ENCODE results near the gene RNF217. TPM values are rescaled to one million over a fixed set of nuclear protein-coding genes. Genes with fewer than 3 reads are reported as not detected.

RNF217 gene
- total RNA-seq, 3 donors from 2014 or later (not counting 1 experiment from before 2014, with no cell fraction given) = 3.3 to 9.5 (median 4.4) TPM

- Mint-ChIP-seq H3K27ac (no peak overlapping the region), H3K4me1 (no peaks in the 10 kb centered on the region), H3K9me3 (peaks cover 0 to 2% of the 10 kb centered on the region in 2 donors), H3K27me3 (ENCODE audit: low read depth in 2 of 2) (no peaks in the 10 kb centered on the region), H3K36me3 (no peaks in the 10 kb centered on the region), H3K4me3 (no peak overlapping the region)
- 43% methylated on average over 3 of the region's 3 CpGs for WGBS (ENCODE audit: insufficient coverage)
- Histone ChIP-seq H3K4me1 (ENCODE audit: control insufficient read depth, insufficient read depth, low read length) (no peaks in the 10 kb centered on the region), H3K27me3 (ENCODE audit: control insufficient read depth, insufficient read depth, low read length) (no peaks in the 10 kb centered on the region), H3K36me3 (ENCODE audit: control insufficient read depth, insufficient read depth, low read length) (no peaks in the 10 kb centered on the region), H3K27ac (ENCODE audit: low read length) (no peak overlapping the region), H3K4me3 (ENCODE audit: low read length) (no peak overlapping the region), H3K9me3 (ENCODE audit: control insufficient read depth, insufficient read depth, low read length) (no peaks in the 10 kb centered on the region)
- intact Hi-C loops (cut with micrococcal nuclease) = no loop called here
- no peak for ATAC-seq
- no peak for TF ChIP-seq CTCF (IDR thresholded peaks at IDR 0.05)
- no peak for DNase-seq
These were observed 46.0 kb downstream of the RNF217 start for GRCh38 chr6:125008261-125008703.

GRCh38 chr6:125008957-125009356, 46.7 kb downstream of the RNF217 start:
- Mint-ChIP-seq H3K4me1 (no peaks in the 10 kb centered on the region), H3K9me3 (peaks cover 0 to 2% of the 10 kb centered on the region in 2 donors), H3K27ac (no peak overlapping the region), H3K36me3 (no peaks in the 10 kb centered on the region), H3K4me3 (no peak overlapping the region), H3K27me3 (ENCODE audit: low read depth in 2 of 2) (no peaks in the 10 kb centered on the region)
- Histone ChIP-seq H3K36me3 (ENCODE audit: control insufficient read depth, insufficient read depth, low read length) (no peaks in the 10 kb centered on the region), H3K4me3 (ENCODE audit: low read length) (no peak overlapping the region), H3K27me3 (ENCODE audit: control insufficient read depth, insufficient read depth, low read length) (no peaks in the 10 kb centered on the region), H3K9me3 (ENCODE audit: control insufficient read depth, insufficient read depth, low read length) (no peaks in the 10 kb centered on the region), H3K4me1 (ENCODE audit: control insufficient read depth, insufficient read depth, low read length) (no peaks in the 10 kb centered on the region), H3K27ac (ENCODE audit: low read length) (no peak overlapping the region)
- intact Hi-C loops (cut with micrococcal nuclease) = no loop called here
- WGBS (ENCODE audit: insufficient coverage) = no CpG with 5 or more reads among the region's 1 CpG
- TF ChIP-seq CTCF (IDR thresholded peaks at IDR 0.05) = no peak
- DNase-seq (no peak), ATAC-seq (no peak)

- no peak for TF ChIP-seq CTCF (IDR thresholded peaks at IDR 0.05)
- Histone ChIP-seq H3K36me3 (ENCODE audit: control insufficient read depth, insufficient read depth, low read length) (no peaks in the 10 kb centered on the region), H3K4me1 (ENCODE audit: control insufficient read depth, insufficient read depth, low read length) (no peaks in the 10 kb centered on the region), H3K27ac (ENCODE audit: low read length) (no peak overlapping the region), H3K27me3 (ENCODE audit: control insufficient read depth, insufficient read depth, low read length) (no peaks in the 10 kb centered on the region), H3K4me3 (ENCODE audit: low read length) (no peak overlapping the region), H3K9me3 (ENCODE audit: control insufficient read depth, insufficient read depth, low read length) (no peaks in the 10 kb centered on the region)
- H3K27me3 Mint-ChIP-seq (ENCODE audit: low read depth in 2 of 2) = no peaks in the 10 kb centered on the region
- no peak for DNase-seq
- intact Hi-C loops (cut with micrococcal nuclease) = no loop called here
- 65% methylated on average over 4 of the region's 4 CpGs for WGBS (ENCODE audit: insufficient coverage)
- ATAC-seq = no peak
- H3K4me3 Mint-ChIP-seq = no peak overlapping the region
- peaks cover 0 to 2% of the 10 kb centered on the region in 2 donors for H3K9me3 Mint-ChIP-seq
- H3K27ac Mint-ChIP-seq = no peak overlapping the region
- no peaks in the 10 kb centered on the region for H3K4me1 Mint-ChIP-seq
- H3K36me3 Mint-ChIP-seq = no peaks in the 10 kb centered on the region
These were observed 47.3 kb downstream of the RNF217 start for GRCh38 chr6:125009578-125009977.

- no peaks in the 10 kb centered on the region for H3K27me3 ChIP-seq (ENCODE audit: control insufficient read depth, insufficient read depth, low read length)
These were observed 51.9 kb downstream of the RNF217 start for GRCh38 chr6:125013938-125014660.

More at GRCh38 chr6:125013938-125014660, 51.9 kb downstream of the RNF217 start:
- Histone ChIP-seq H3K4me1 (ENCODE audit: control insufficient read depth, insufficient read depth, low read length) (no peaks in the 10 kb centered on the region), H3K4me3 (ENCODE audit: low read length) (no peak overlapping the region), H3K9me3 (ENCODE audit: control insufficient read depth, insufficient read depth, low read length) (no peaks in the 10 kb centered on the region), H3K27ac (ENCODE audit: low read length) (no peak overlapping the region), H3K36me3 (ENCODE audit: control insufficient read depth, insufficient read depth, low read length) (no peaks in the 10 kb centered on the region)
- ATAC-seq (no peak), DNase-seq (no peak)
- H3K27ac Mint-ChIP-seq = no peak overlapping the region
- H3K9me3 Mint-ChIP-seq = no peaks in the 10 kb centered on the region
- no peaks in the 10 kb centered on the region for H3K27me3 Mint-ChIP-seq (ENCODE audit: low read depth in 2 of 2)
- H3K4me3 Mint-ChIP-seq = no peak overlapping the region
- 88% methylated on average over 1 of the region's 2 CpGs for WGBS (ENCODE audit: insufficient coverage)
- TF ChIP-seq CTCF (IDR thresholded peaks at IDR 0.05) = no peak
- H3K4me1 Mint-ChIP-seq = no peaks in the 10 kb centered on the region
- no peaks in the 10 kb centered on the region for H3K36me3 Mint-ChIP-seq
- intact Hi-C loops (cut with micrococcal nuclease) = no loop called here
